ENCODE data around the gene PPP2R5D. TPM values are rescaled to one million over a fixed set of nuclear protein-coding genes. Genes with fewer than 3 reads are reported as not detected.

Gene PPP2R5D
- total RNA-seq, 1 experiment from 2014 or later = 53.7 TPM

DNA sequence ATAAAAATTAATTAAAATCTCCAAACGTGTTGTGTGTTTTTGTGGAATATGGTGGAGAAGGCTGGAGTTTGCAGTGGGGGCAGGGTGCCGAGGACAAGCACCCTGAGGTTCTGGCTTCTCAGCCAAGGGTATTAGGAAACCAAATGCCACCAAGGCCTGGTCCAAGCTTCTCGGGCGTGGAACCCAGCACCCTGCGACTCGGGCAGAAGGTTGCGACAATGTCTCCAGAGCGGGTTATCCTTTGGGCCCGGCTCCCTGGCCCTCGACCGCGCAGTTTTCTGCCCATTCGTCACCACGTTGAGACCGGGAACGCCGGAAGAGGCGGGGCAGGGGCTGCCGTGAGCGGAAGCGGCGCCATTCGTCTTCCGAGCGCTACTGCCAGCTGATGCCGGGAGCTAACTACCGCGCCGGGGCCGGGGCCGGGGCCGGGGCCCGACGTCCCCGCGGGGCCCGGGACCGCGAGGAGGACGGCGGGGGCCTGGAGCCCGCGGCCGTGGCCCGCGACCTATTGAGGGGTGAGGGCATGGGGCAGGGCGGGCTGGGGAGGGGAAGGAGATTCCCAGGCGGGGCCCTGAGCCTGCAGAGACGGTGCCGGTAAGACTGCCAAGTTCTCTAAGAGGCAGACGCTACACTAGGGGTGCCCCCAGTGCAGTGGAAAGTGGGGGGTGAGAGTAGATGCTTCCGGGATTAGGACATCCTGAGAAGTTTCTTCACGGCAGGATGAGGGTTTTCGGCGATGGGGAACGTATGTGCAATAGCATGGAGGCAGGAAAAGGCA lies 37.1 kb downstream of the PPP2R5D start, which contains the start of gene RRP36:
RRP36 (plus strand) TSS at position 354 of the 778 bp plus-strand sequence; CDS start at position 386, 32 bp downstream.
- ChIA-PET CTCF (no interaction called here), POLR2A (ENCODE audit: unreplicated experiment) (interaction anchor here (0.6 to 0.8 kb wide), 4 partner anchors 62 to 1298 kb away, joined by 3 to 6 read pairs (median 4); partner anchors contain the start of gene CNPY3)
- H3K4me2 ChIP-seq = peak within 1 kb of the TSS; percentile 88
- peak within 1 kb of the TSS; percentile 83 for H2AFZ ChIP-seq
- no peaks in the 10 kb centered on the region for H3K9me3 ChIP-seq (ENCODE audit: insufficient read depth, low read depth)
- H4K20me1 ChIP-seq (ENCODE audit: insufficient read depth) = peaks cover 3% of the 10 kb centered on the region
- no peaks in the 10 kb centered on the region for H3K9me2 ChIP-seq (ENCODE audit: insufficient read depth)
- H3K4me3 ChIP-seq = peak within 1 kb of the TSS; percentile 79
- intact Hi-C loops (cut with micrococcal nuclease; ENCODE audit: unreplicated experiment) = no loop called here
- TSS peak; percentile 78 for BruUV-seq (replicated peaks)
- 0 out of 2 replicates have a peak, but pooled peaks cover 10% of the 10 kb centered on the region for H3K4me1 ChIP-seq (replicated peaks; ENCODE audit: insufficient read depth)
- no peak for TF ChIP-seq EZH2 (IDR thresholded peaks at IDR 0.05; ENCODE audit: low read depth)
- TF ChIP-seq, protein P1, sequence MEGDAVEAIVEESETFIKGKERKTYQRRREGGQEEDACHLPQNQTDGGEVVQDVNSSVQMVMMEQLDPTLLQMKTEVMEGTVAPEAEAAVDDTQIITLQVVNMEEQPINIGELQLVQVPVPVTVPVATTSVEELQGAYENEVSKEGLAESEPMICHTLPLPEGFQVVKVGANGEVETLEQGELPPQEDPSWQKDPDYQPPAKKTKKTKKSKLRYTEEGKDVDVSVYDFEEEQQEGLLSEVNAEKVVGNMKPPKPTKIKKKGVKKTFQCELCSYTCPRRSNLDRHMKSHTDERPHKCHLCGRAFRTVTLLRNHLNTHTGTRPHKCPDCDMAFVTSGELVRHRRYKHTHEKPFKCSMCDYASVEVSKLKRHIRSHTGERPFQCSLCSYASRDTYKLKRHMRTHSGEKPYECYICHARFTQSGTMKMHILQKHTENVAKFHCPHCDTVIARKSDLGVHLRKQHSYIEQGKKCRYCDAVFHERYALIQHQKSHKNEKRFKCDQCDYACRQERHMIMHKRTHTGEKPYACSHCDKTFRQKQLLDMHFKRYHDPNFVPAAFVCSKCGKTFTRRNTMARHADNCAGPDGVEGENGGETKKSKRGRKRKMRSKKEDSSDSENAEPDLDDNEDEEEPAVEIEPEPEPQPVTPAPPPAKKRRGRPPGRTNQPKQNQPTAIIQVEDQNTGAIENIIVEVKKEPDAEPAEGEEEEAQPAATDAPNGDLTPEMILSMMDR (conservative IDR thresholded peaks at IDR 0.05) = no peak
- H3K27me3 ChIP-seq (ENCODE audit: insufficient read depth, low read depth) = no peaks in the 10 kb centered on the region
- peaks cover 41% of the 10 kb centered on the region for H3K79me2 ChIP-seq (ENCODE audit: low read depth)
- peaks cover 30% of the 10 kb centered on the region; the same call in 1 of the 2 replicates for H3F3A ChIP-seq (ENCODE audit: insufficient read depth, low read depth)
- peak within 1 kb of the TSS; percentile 46 for H3K27ac ChIP-seq
- DNase-seq = peak; percentile 62 to 66
- H3K36me3 ChIP-seq (ENCODE audit: low read depth) = peaks cover 31% of the 10 kb centered on the region

DNA sequence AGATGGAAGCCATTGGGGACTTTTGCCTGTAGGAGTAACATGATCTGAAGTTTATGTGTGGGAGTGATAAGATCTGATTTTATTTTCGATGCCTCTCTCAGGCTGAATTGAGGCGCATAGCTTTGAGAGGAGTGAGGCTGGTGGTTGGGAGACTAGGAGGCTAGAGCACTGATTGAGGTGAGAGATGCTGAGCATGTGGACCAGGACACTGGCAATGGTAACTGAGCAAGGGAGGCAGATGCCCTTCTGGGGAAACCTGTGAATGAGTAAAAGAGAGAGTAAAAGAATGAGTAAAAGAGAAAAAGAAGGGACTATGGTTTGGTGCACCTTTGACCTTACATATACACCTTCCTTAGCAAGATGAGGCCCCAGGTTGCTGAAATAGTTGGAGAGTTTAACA lies 40.1 kb downstream of the PPP2R5D start:
- no peaks in the 10 kb centered on the region for H3K27me3 ChIP-seq (ENCODE audit: insufficient read depth, low read depth)
- no peaks in the 10 kb centered on the region for H3K9me3 ChIP-seq (ENCODE audit: insufficient read depth, low read depth)
- H2AFZ ChIP-seq = no peak overlapping the region
- H3K36me3 ChIP-seq (ENCODE audit: low read depth) = peaks cover 39% of the 10 kb centered on the region
- intact Hi-C loops (cut with micrococcal nuclease; ENCODE audit: unreplicated experiment) = no loop called here
- no peak overlapping the region for H3K27ac ChIP-seq
- no peaks in the 10 kb centered on the region; the same call in 1 of the 2 replicates for H4K20me1 ChIP-seq (ENCODE audit: insufficient read depth)
- TF ChIP-seq, protein P1 (conservative IDR thresholded peaks at IDR 0.05) = no peak
- no peak for TF ChIP-seq EZH2 (IDR thresholded peaks at IDR 0.05; ENCODE audit: low read depth)
- peaks cover 36% of the 10 kb centered on the region for H3K79me2 ChIP-seq (ENCODE audit: low read depth)
- no peak for DNase-seq
- 0 out of 2 replicates have a peak, but pooled peaks cover 10% of the 10 kb centered on the region for H3K4me1 ChIP-seq (replicated peaks; ENCODE audit: insufficient read depth)
- POLR2A ChIA-PET (ENCODE audit: unreplicated experiment) = interaction anchor here (0.6 kb wide), 1 partner anchor 110 kb away, joined by 5 read pairs; no protein-coding TSS in a partner anchor
- H3K9me2 ChIP-seq (ENCODE audit: insufficient read depth) = no peaks in the 10 kb centered on the region
- peaks cover 28% of the 10 kb centered on the region; the same call in 1 of the 2 replicates for H3F3A ChIP-seq (ENCODE audit: insufficient read depth, low read depth)
- H3K4me2 ChIP-seq = no peak overlapping the region
- no peak overlapping the region for H3K4me3 ChIP-seq
- CTCF ChIA-PET = interaction anchor here (0.6 kb wide), 1 partner anchor 431 kb away, joined by 3 read pairs; the partner anchor contains the start of gene DLK2
- BruUV-seq (replicated peaks) = no TSS peak

DNA sequence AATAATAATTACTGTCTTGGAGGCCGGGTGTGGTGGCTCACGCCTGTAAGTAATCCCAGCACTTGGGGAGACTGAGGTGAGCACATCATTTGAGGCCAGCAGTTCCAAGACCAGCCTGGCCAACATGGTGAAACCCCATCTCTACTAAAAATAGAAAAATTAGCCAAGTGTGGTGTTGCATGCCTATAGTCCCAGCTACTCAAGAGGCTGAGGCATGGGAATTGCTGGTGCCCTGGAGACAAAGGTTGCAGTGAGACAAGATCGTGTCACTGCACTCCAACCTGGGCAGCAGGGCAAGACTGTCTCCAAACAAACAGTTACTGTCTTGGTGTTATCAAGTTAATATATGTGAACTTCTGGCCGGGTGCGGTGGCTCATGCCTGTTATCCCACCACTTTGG lies 42.0 kb downstream of the PPP2R5D start:
- peaks cover 36% of the 10 kb centered on the region for H3K79me2 ChIP-seq (ENCODE audit: low read depth)
- H3K4me2 ChIP-seq = no peak overlapping the region
- peaks cover 11% of the 10 kb centered on the region; the same call in 1 of the 2 replicates for H3F3A ChIP-seq (ENCODE audit: insufficient read depth, low read depth)
- intact Hi-C loops (cut with micrococcal nuclease; ENCODE audit: unreplicated experiment) = no loop called here
- no peaks in the 10 kb centered on the region for H3K9me3 ChIP-seq (ENCODE audit: insufficient read depth, low read depth)
- no peak overlapping the region for H3K4me3 ChIP-seq
- H4K20me1 ChIP-seq (ENCODE audit: insufficient read depth) = no peaks in the 10 kb centered on the region; the same call in 1 of the 2 replicates
- H3K36me3 ChIP-seq (ENCODE audit: low read depth) = peaks cover 34% of the 10 kb centered on the region; the same call in 1 of the 2 replicates
- 0 out of 2 replicates have a peak, but pooled peaks cover 5% of the 10 kb centered on the region for H3K4me1 ChIP-seq (replicated peaks; ENCODE audit: insufficient read depth)
- no peaks in the 10 kb centered on the region for H3K9me2 ChIP-seq (ENCODE audit: insufficient read depth)
- no peak overlapping the region for H3K27ac ChIP-seq
- DNase-seq = no peak
- CTCF ChIA-PET = interaction anchor here (0.6 kb wide), 1 partner anchor 137 kb away, joined by 3 read pairs; no protein-coding TSS in a partner anchor
- TF ChIP-seq, protein P1 (conservative IDR thresholded peaks at IDR 0.05) = no peak
- no peak for TF ChIP-seq EZH2 (IDR thresholded peaks at IDR 0.05; ENCODE audit: low read depth)
- POLR2A ChIA-PET (ENCODE audit: unreplicated experiment) = interaction anchor here (0.6 kb wide), 1 partner anchor 39 kb away, joined by 4 read pairs; no protein-coding TSS in a partner anchor
- no peak overlapping the region for H2AFZ ChIP-seq
- BruUV-seq (replicated peaks) = no TSS peak
- H3K27me3 ChIP-seq (ENCODE audit: insufficient read depth, low read depth) = no peaks in the 10 kb centered on the region

All from PC-9 (cell line).